SU-DHL-6 (cell line): ENCODE data around the gene TMEM132A.
A peak's percentile ranks its signal among the peaks of the same experiment; 100 is the strongest.
"Not testable (repeated sequence)": the region's sequence is repeated elsewhere in the genome, so short reads cannot be mapped to it uniquely, and the experiment has no call there.

Experiments used
- H2AFZ ChIP-seq: fragments of 200-600 bp; sonication (generic); 2 replicates; pipeline ENCODE4 v1.6.1; 2014; ENCODE audit warnings: low read depth, mild to moderate bottlenecking, moderate library complexity, mixed read lengths, antibody characterized with exemption, low read length; ENCODE audit not compliant: severe bottlenecking
- H3F3A ChIP-seq: fragments of 200-600 bp; shearing (Covaris generic); 2 replicates; pipeline ENCODE4 v1.6.0; 2016; ENCODE audit warnings: antibody characterized with exemption, mild to moderate bottlenecking; ENCODE audit not compliant: insufficient read depth
- H3K27ac ChIP-seq: fragments of 200-600 bp; sonication (generic); 2 replicates; pipeline ENCODE4 v1.5.1; 2016; ENCODE audit warnings: low read depth, mild to moderate bottlenecking, low read length, moderate library complexity, mixed read lengths
- H3K27me3 ChIP-seq: fragments of 200-600 bp; sonication (generic), shearing (Covaris generic); 2 replicates; pipeline ENCODE4 v1.6.0; 2014; ENCODE audit warnings: mild to moderate bottlenecking, low read length
- H3K36me3 ChIP-seq: fragments of 200-600 bp; sonication (generic); 2 replicates; pipeline ENCODE4 v1.6.1; 2014; ENCODE audit warnings: mild to moderate bottlenecking, low read length, mixed read lengths
- H3K4me2 ChIP-seq: fragments of 300-600, 200-600 bp; shearing (Covaris generic), sonication (generic); 2 replicates; pipeline ENCODE4 v1.6.0; 2014; ENCODE audit warnings: low read length, low read depth, mild to moderate bottlenecking; ENCODE audit not compliant: poor library complexity, severe bottlenecking
- H3K4me3 ChIP-seq: fragments of 200-600 bp; sonication (generic); 2 replicates; pipeline ENCODE4 v1.5.1; 2014; ENCODE audit warnings: antibody characterized with exemption, low read length, mild to moderate bottlenecking, mixed read lengths; ENCODE audit not compliant: insufficient read depth, poor library complexity, severe bottlenecking
- H3K79me2 ChIP-seq: fragments of 200-600 bp; sonication (generic); 2 replicates; pipeline ENCODE4 v1.6.1; 2014; ENCODE audit warnings: mild to moderate bottlenecking, low read length, moderate library complexity; ENCODE audit not compliant: insufficient read depth
- H3K9ac ChIP-seq: fragments of 200-600 bp; sonication (generic); 2 replicates; pipeline ENCODE4 v1.7.0; 2014; ENCODE audit warnings: mild to moderate bottlenecking, low read length
- H3K9me2 ChIP-seq: fragments of 200-600 bp; sonication (generic); replicated peaks from 2 replicates; pipeline ENCODE4 v1.6.1; 2014; ENCODE audit warnings: low read length; ENCODE audit not compliant: insufficient read depth
- H3K9me3 ChIP-seq: fragments of 200-600 bp; sonication (generic); 2 replicates; pipeline ENCODE4 v1.6.1; 2014; ENCODE audit warnings: low read length, mixed read lengths; ENCODE audit not compliant: insufficient read depth
- H4K20me1 ChIP-seq: fragments of 200-600 bp; sonication (generic); 2 replicates; pipeline ENCODE4 v1.6.1; 2014; ENCODE audit warnings: low read depth, mild to moderate bottlenecking, antibody characterized with exemption, low read length, moderate library complexity, mixed read lengths
- EZH2phosphoT487 ChIP-seq: fragments of 200-600 bp; sonication (generic), shearing (Covaris generic); conservative IDR thresholded peaks from 2 replicates; pipeline ENCODE4 v1.6.1; 2018; ENCODE audit warnings: mild to moderate bottlenecking, antibody characterized with exemption, low read length, moderate library complexity, mixed read lengths
- TF ChIP-seq, protein P1 (sequence below): fragments of 200-600 bp; sonication (generic); IDR thresholded peaks from one replicate; pipeline ENCODE4 v1.5.1; 2017; ENCODE audit warnings: antibody characterized with exemption, mild to moderate bottlenecking, low read length, moderate library complexity; ENCODE audit not compliant: insufficient read depth, poor library complexity, severe bottlenecking

TMEM132A gene

DNA sequence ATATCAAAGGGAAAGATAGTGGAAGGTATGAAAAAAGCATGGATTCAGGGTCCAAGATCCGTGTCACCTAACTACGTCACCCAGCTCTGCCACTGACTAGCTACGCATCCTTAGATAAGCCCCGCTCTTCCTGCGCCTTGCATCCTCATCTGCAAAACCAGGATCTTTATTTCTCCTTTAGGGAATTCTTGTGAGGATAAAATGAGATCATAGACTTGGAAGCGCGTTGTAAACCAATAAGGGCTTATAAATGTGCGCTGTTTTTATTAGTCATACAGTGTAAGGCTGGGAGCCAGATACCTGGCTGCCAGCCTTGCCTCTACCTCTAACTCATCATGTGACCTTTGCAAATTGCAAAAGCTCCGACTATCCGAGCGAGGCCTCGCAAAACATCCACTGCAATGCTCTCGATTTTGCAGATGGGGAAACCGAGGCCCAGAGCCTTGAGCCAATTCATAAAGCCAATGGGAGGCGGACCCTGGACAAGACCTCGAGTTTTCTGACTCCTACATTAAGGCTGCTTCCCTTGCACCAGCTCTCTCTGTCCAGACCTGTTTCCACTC is 18.6 kb upstream of the TMEM132A start:
- no peaks in the 10 kb centered on the region for H3K27me3 ChIP-seq
- peak overlapping the region; percentile 82 for H3K27ac ChIP-seq
- H3K36me3 ChIP-seq, result 0 out of 2 replicates have a peak, but pooled peaks cover 11% of the 10 kb centered on the region
- peak overlapping the region; percentile 89 for H3K4me3 ChIP-seq
- no peak for TF ChIP-seq EZH2phosphoT487
- TF ChIP-seq, protein P1, sequence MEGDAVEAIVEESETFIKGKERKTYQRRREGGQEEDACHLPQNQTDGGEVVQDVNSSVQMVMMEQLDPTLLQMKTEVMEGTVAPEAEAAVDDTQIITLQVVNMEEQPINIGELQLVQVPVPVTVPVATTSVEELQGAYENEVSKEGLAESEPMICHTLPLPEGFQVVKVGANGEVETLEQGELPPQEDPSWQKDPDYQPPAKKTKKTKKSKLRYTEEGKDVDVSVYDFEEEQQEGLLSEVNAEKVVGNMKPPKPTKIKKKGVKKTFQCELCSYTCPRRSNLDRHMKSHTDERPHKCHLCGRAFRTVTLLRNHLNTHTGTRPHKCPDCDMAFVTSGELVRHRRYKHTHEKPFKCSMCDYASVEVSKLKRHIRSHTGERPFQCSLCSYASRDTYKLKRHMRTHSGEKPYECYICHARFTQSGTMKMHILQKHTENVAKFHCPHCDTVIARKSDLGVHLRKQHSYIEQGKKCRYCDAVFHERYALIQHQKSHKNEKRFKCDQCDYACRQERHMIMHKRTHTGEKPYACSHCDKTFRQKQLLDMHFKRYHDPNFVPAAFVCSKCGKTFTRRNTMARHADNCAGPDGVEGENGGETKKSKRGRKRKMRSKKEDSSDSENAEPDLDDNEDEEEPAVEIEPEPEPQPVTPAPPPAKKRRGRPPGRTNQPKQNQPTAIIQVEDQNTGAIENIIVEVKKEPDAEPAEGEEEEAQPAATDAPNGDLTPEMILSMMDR, result no peak
- H3K9ac ChIP-seq, result peak overlapping the region; percentile 98
- peaks cover 35% of the 10 kb centered on the region for H3K79me2 ChIP-seq
- peak overlapping the region; percentile 68 for H3K4me2 ChIP-seq
- peak overlapping the region; percentile 53 for H2AFZ ChIP-seq
- no peaks in the 10 kb centered on the region for H3K9me3 ChIP-seq
- no peaks in the 10 kb centered on the region for H3K9me2 ChIP-seq
- H3F3A ChIP-seq, result no peaks in the 10 kb centered on the region
- peaks cover 19% of the 10 kb centered on the region for H4K20me1 ChIP-seq

DNA sequence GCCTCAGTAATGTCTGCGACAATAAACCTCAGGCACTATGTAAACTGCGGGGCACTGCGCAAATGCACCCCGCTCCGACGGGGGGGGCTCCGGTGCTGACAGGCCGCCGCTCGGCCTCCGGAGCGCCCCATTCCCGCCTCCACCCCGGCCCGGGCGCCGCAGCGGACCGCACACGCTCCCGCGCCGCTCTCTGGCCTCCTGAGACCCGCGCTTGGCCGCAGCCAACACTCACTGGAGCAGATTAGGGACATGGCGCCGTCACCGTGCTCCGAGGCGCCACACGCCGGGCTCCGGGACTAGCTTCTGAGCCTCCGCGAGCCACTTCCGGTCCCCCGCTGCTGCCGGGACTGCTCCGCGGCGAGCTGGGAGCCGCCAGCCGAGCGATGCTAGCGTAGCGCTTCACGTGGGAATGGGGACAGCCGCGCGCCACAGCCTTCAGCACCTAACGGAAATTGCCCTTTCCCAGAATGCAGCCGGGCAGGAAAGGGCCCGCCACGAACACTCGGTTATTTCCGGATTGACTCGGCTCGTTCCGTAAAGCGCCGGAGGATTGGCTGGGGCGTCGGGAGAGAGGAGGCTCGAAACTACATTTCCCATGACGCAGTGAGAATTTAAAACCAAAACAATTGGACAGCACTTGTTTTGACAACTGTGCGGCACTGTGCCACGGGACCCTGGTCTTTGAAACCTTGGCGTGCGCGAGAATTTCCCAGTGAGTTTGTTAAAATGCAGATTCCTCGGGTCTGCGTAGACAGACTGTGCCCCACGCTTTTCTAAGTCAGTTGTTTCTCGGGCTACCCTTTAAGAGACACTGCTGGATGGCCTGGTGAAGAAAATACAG is 17.9 kb upstream of the TMEM132A start, which contains the start of gene PRPF19:
Gene PRPF19 (minus strand): TSS at position 454 of the 841 bp plus-strand sequence. CDS start 203 bp downstream, at position 251.
- Histone ChIP-seq H4K20me1 (peaks cover 19% of the 10 kb centered on the region), H2AFZ (peak within 1 kb of the TSS; percentile 53), H3K9ac (peak within 1 kb of the TSS; percentile 98), H3K9me3 (no peaks in the 10 kb centered on the region), H3K4me3 (peak within 1 kb of the TSS; percentile 89), H3F3A (no peaks in the 10 kb centered on the region), H3K27me3 (no peaks in the 10 kb centered on the region), H3K79me2 (peaks cover 35% of the 10 kb centered on the region), H3K27ac (peak within 1 kb of the TSS; percentile 82), H3K9me2 (no peaks in the 10 kb centered on the region), H3K36me3 (0 out of 2 replicates have a peak, but pooled peaks cover 11% of the 10 kb centered on the region), H3K4me2 (peak within 1 kb of the TSS; percentile 84)
- no peak for TF ChIP-seq EZH2phosphoT487

DNA sequence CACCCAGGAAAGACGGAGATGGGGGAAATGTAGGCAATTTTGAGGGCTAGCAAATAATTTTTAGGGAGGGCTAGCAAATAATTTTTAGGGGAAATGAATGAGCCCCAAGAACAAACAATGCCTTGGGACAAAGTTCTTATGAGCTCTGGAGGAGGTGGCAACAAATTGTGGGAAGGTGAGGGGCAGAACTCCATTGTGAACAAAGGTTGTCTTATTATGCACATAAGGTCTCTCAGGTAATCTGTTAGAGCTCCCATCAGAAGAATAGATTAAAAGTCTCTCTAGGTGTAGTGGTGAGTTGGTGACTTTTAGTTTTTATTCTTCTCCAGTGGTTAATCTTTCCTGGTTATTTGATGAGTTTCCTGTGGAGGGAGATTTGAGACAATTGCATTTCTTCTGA is 15.5 kb upstream of the TMEM132A start:
- Histone ChIP-seq H2AFZ (no peak overlapping the region), H3K4me2 (no peak overlapping the region), H3K27ac (no peak overlapping the region), H3K9me2 (no peaks in the 10 kb centered on the region), H3K9me3 (no peaks in the 10 kb centered on the region), H4K20me1 (peaks cover 15% of the 10 kb centered on the region), H3K9ac (no peak overlapping the region), H3K27me3 (no peaks in the 10 kb centered on the region), H3K36me3 (0 out of 2 replicates have a peak, but pooled peaks cover 4% of the 10 kb centered on the region), H3F3A (no peaks in the 10 kb centered on the region), H3K79me2 (peaks cover 25% of the 10 kb centered on the region), H3K4me3 (no peak overlapping the region)
- TF ChIP-seq, protein P1, result no peak
- TF ChIP-seq EZH2phosphoT487, result no peak

DNA sequence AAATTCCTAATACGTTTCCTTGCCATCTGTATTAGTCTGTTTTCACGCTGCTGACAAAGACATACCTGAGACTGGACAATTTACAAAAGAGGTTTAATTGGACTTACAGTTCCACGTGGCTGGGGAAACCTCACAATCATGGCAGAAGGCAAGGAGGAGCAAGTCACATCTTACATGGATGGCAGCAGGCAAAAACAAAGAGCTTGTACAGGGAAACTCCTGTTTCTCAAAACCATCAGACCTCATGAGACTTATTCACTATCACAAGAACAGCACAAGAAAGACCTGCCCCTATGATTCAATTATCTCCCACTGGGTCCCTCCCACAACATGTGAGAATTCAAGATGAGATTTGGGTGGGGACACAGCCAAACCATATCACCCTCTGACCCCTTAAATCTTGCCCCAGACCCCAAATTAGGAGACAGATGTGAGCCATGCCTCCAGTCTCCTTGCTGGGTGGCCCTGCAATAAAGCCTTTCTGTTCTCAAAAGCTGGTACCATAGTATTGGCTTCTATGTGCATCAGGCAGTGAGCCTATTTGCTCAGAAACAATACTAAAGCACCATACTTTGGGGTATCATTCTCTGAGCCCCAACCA is 14.5 kb upstream of the TMEM132A start:
- not testable (repeated sequence) for H3K4me3 ChIP-seq, H3F3A ChIP-seq, H2AFZ ChIP-seq, H3K9me3 ChIP-seq, H3K36me3 ChIP-seq, H3K4me2 ChIP-seq, H3K9me2 ChIP-seq, H3K9ac ChIP-seq, H3K27ac ChIP-seq, H4K20me1 ChIP-seq, H3K27me3 ChIP-seq
- peaks cover 15% of the 10 kb centered on the region for H3K79me2 ChIP-seq
